Hepatocyte (in vitro differentiated cells): Measurements from ENCODE around the gene SLC46A1.

ENCODE experiments used
- EZH2phosphoT487 ChIP-seq: fragments of 200-600 bp; sonication (generic); IDR thresholded peaks from one replicate; pipeline ENCODE4 v1.6.1; 2018; ENCODE audit warnings: antibody characterized with exemption, mild to moderate bottlenecking, low read depth, moderate library complexity; ENCODE audit not compliant: unreplicated experiment, severe bottlenecking
- TF ChIP-seq, protein P1 (sequence below): fragments of 200-600 bp; sonication (generic); IDR thresholded peaks from 2 replicates; pipeline ENCODE4 v1.5.1; 2016; ENCODE audit warnings: antibody characterized with exemption, mild to moderate bottlenecking; ENCODE audit not compliant: poor library complexity

- TF ChIP-seq, protein P1, sequence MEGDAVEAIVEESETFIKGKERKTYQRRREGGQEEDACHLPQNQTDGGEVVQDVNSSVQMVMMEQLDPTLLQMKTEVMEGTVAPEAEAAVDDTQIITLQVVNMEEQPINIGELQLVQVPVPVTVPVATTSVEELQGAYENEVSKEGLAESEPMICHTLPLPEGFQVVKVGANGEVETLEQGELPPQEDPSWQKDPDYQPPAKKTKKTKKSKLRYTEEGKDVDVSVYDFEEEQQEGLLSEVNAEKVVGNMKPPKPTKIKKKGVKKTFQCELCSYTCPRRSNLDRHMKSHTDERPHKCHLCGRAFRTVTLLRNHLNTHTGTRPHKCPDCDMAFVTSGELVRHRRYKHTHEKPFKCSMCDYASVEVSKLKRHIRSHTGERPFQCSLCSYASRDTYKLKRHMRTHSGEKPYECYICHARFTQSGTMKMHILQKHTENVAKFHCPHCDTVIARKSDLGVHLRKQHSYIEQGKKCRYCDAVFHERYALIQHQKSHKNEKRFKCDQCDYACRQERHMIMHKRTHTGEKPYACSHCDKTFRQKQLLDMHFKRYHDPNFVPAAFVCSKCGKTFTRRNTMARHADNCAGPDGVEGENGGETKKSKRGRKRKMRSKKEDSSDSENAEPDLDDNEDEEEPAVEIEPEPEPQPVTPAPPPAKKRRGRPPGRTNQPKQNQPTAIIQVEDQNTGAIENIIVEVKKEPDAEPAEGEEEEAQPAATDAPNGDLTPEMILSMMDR = no peak
- no peak for TF ChIP-seq EZH2phosphoT487
Measured at GRCh38 chr17:28404007-28404406, 2.0 kb downstream of the SLC46A1 start.
